HG02852 (cell line): ENCODE data around the gene EPS8L2.
A peak's percentile ranks its signal among the peaks of the same experiment; 100 is the strongest.
"Not testable (repeated sequence)": the region's sequence is repeated elsewhere in the genome, so short reads cannot be mapped to it uniquely, and the experiment has no call there.

Experiments used
- ATAC-seq: cut with Tn5 transposase; IDR thresholded peaks from one replicate; pipeline ENCODE4 v1.9.1; 2021; ENCODE audit warnings: mild to moderate bottlenecking, moderate library complexity; ENCODE audit not compliant: unreplicated experiment

The EPS8L2 gene

GRCh38 chr11:689625-690024 lies 16.4 kb upstream of the EPS8L2 start:
- ATAC-seq = no peak

- not testable (repeated sequence) for ATAC-seq
These were observed 15.8 kb upstream of the EPS8L2 start for GRCh38 chr11:690244-690643.

- ATAC-seq = no peak
These were observed 15.0 kb upstream of the EPS8L2 start for GRCh38 chr11:690738-691633.

- no peak for ATAC-seq
These were observed 14.1 kb upstream of the EPS8L2 start for GRCh38 chr11:691710-692590.

- ATAC-seq = no peak
These were observed 13.1 kb upstream of the EPS8L2 start for GRCh38 chr11:692824-693414.

GRCh38 chr11:693415-693831 lies 12.6 kb upstream of the EPS8L2 start:
- no peak for ATAC-seq

- ATAC-seq = no peak
These were observed 12.0 kb upstream of the EPS8L2 start for GRCh38 chr11:693887-694562.

GRCh38 chr11:694563-695287 lies 11.3 kb upstream of the EPS8L2 start, which contains the start of gene DEAF1:
Gene DEAF1 (minus strand): TSS chr11:695222. CDS start chr11:695047, 175 bp downstream.
- peak; percentile 73 for ATAC-seq

GRCh38 chr11:695288-695537 lies 10.8 kb upstream of the EPS8L2 start:
- ATAC-seq = no peak

GRCh38 chr11:695538-696248 lies 10.3 kb upstream of the EPS8L2 start, which contains the start of gene TMEM80:
Gene TMEM80 (plus strand): TSS chr11:695816. CDS start chr11:695828, 12 bp downstream.
- peak; percentile 71 for ATAC-seq

GRCh38 chr11:696955-697491 lies 9.0 kb upstream of the EPS8L2 start:
- ATAC-seq = no peak

GRCh38 chr11:697811-698311 lies 8.2 kb upstream of the EPS8L2 start:
- ATAC-seq = no peak

GRCh38 chr11:698493-699115 lies 7.4 kb upstream of the EPS8L2 start:
- no peak for ATAC-seq

- no peak for ATAC-seq
These were observed 6.9 kb upstream of the EPS8L2 start for GRCh38 chr11:699116-699508.

GRCh38 chr11:699753-700152 lies 6.3 kb upstream of the EPS8L2 start:
- no peak for ATAC-seq

GRCh38 chr11:701741-702461 lies 4.1 kb upstream of the EPS8L2 start:
- no peak for ATAC-seq

GRCh38 chr11:702462-703461 lies 3.3 kb upstream of the EPS8L2 start:
- no peak for ATAC-seq
